ENCODE results near the gene ATP1A3.

ATP1A3 gene

GRCh38 chr19:41926763-41927496 is 67.1 kb downstream of the ATP1A3 start:
- DNase-seq: no peak

GRCh38 chr19:41926028-41926762 is 67.8 kb downstream of the ATP1A3 start:
- no peak for DNase-seq

DNA sequence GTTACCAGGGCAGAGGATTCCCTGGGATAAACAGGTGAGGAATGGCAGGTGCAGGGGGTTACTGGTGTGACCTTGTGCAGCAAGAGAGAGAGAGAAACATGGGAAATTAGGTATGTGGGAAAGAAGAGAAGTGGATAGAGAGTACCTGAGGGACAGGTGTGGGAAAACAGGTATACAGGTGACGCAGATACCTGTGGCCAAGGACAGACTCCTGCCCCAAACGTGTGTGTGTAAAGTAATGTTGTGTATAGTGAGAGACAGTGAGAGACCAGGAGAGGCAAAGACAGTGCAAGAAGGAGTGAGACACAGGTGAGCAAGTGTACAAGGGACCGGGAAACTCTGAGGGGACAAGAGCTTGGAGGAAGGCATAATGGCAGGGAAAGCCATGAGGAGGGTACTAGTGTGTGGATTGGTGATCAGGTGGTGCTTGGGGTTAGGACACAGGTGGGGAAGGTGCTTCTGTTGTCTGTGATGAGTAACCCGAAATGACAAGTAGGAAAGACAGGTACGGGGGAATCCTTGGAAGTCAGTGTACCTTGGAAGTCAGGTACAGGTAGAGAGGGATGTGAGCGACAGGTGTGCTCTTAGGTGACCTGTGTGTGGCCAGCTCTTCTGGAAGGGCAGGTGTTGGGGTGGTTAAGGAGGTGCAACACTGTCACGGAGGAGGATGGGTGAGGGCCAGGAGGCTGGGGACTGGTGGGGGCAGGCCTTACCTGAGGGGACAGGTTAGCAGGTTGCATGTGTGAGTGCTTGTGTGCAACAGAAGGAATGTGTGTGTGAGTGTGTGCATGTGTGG is 68.6 kb downstream of the ATP1A3 start:
- DNase-seq: no peak

GRCh38 chr19:41924151-41925145 is 69.6 kb downstream of the ATP1A3 start:
- no peak for DNase-seq

- DNase-seq: no peak
These were observed 70.8 kb downstream of the ATP1A3 start for GRCh38 chr19:41923045-41923788.

DNA sequence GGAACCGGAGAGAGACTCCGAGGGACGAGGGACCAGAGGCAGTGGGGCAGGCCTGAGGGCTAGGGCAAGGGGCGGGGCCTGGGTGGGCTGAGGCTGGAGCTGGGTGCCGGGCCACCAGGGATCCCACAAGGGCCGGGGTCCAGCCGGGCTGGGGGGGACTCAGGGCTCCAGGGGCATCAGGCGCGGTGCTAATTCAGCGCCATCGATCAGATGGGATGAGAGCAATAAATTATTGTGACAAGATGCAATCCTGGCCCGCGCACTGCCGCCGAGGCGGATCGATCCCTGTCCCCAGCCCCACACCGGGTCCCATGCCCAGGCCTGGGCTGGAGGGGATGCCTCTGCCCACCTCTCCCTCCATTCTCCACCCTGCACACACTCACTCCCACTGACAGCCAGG is 71.4 kb downstream of the ATP1A3 start:
- no peak for DNase-seq

- DNase-seq: no peak
These were observed 72.2 kb downstream of the ATP1A3 start for GRCh38 chr19:41921577-41922576.

DNA sequence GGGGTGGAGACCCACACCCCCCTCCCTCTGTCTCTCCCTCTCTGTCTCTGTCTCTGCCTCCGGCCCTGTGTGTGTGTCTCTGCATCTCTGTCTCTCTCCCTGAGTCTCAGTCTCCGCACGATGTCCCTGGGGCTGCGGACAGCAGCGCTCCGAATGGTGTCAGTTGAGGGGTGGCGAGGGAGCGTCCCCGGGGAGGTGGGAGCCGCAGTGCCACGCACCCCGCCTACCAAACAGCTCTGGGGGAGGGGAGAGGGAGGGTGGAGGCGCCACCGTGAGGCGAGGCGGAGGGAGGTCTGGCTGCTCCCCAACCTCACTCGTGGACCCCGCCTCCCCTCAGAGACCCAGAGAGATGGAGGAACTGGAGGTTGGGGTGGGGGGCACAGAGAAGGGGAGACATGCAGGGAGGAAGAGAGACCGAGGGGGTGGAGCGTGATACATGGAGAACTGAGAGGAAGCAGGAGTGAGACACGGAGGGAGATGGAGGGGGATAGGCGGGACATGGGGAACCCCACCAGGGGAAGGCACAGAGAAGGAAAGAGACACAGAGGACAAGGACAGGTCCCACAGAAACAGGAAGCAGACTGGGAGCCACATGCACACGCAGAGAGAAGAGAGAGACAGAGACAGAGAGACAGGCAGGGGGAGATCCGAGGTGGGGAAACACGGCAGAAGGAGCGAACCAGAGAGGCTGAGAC is 73.0 kb downstream of the ATP1A3 start:
- DNase-seq: no peak

- no peak for DNase-seq
These were observed 73.9 kb downstream of the ATP1A3 start for GRCh38 chr19:41919948-41920712.

- DNase-seq: no peak
These were observed 75.3 kb downstream of the ATP1A3 start for GRCh38 chr19:41918653-41919244.

DNA sequence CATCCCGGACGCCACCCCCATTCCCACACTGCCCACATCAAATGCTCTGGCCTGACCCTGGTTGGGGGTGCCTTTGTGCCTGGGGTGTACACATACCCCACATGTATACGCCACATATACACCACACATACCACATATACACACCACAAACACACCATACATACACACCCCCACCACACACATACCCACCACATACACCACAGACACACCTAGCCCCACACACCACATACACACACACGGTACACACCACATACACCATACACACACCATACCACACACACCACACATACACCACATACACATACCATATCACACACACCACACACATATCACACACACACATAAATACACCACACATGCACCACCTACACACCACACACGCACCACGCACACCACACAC is 75.9 kb downstream of the ATP1A3 start:
- DNase-seq: no peak

GRCh38 chr19:41917676-41918075 is 76.4 kb downstream of the ATP1A3 start:
- DNase-seq: no peak
